ENCODE measurements around the gene ZNF653.

- TF ChIP-seq HMG20B (CRISPR knock-in tag; IDR thresholded peaks at IDR 0.05) (no peak), ZNF518B (CRISPR knock-in tag; IDR thresholded peaks at IDR 0.05) (no peak), C11orf30 (IDR thresholded peaks at IDR 0.05; ENCODE audit: low read depth) (no peak), SIN3A (IDR thresholded peaks at IDR 0.05; ENCODE audit: borderline replicate concordance in 2 of 2, control insufficient read depth in 1 of 2, low read depth in 2 of 2, low read length in 2 of 2) (no peak), CTCF (IDR thresholded peaks at IDR 0.05 in 2 of 3, conservative IDR thresholded peaks at IDR 0.05 in 1 of 3; ENCODE audit: insufficient read depth in 2 of 3, low read depth in 1 of 3, low read length in 3 of 3) (no peak), MAX (CRISPR knock-in tag; IDR thresholded peaks at IDR 0.05) (no peak), ZC3H4 (CRISPR knock-in tag; IDR thresholded peaks at IDR 0.05; ENCODE audit: borderline replicate concordance) (no peak), RFX5 (IDR thresholded peaks at IDR 0.05; ENCODE audit: low read depth, low read length) (no peak), CHD2 (IDR thresholded peaks at IDR 0.05; ENCODE audit: low read depth, low read length) (no peak), ZNF398 (CRISPR knock-in tag; IDR thresholded peaks at IDR 0.05) (no peak), ELF4 (CRISPR knock-in tag; IDR thresholded peaks at IDR 0.05) (no peak), GATAD2B (IDR thresholded peaks at IDR 0.05; ENCODE audit: borderline replicate concordance) (no peak), BRCA1 (IDR thresholded peaks at IDR 0.05) (no peak), BRCA1 (CRISPR knock-in tag; IDR thresholded peaks at IDR 0.05) (no peak)
These were observed 10.2 kb downstream of the ZNF653 start for GRCh38 chr19:11495481-11495880.

Data from K562 (cell line).